HL-60/S4 treated with retinoic acid at 250 ng/mL for 4 days and 3 days (cell line): ENCODE data around the gene JMJD1C.
"Not testable (repeated sequence)": the region's sequence is repeated elsewhere in the genome, so short reads cannot be mapped to it uniquely, and the experiment has no call there.

Experiments used
- in situ Hi-C: fragments of 300-500 bp; cut with MboI; formaldehyde crosslinking; loops from 2 replicates; pipeline ENCODE4 v1.7.0; 2022; ENCODE audit warnings: low sequenced_read_pairs

Gene JMJD1C

GRCh38 chr10:63235136-63235535 lies 230.6 kb downstream of the JMJD1C start:
- in situ Hi-C loops = not testable (repeated sequence)

DNA sequence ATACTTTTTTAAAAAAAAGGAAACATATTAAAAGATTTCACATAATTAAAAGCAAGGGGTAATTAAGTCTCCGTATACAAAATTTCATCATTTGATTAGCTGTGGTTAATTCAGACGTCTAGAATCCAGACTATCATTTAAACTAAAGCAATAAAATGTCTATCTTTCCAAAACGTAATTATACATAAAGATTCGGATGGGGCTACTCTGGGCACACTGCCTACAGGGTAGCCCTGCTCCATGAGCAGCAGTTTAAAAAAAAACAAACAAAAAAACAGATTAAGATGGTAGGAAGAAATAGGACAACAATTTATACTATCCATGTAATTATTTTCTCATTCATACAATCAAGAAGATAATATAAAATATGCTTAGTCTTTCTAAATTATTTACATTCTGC lies 236.6 kb downstream of the JMJD1C start:
- in situ Hi-C loops = no loop called here

DNA sequence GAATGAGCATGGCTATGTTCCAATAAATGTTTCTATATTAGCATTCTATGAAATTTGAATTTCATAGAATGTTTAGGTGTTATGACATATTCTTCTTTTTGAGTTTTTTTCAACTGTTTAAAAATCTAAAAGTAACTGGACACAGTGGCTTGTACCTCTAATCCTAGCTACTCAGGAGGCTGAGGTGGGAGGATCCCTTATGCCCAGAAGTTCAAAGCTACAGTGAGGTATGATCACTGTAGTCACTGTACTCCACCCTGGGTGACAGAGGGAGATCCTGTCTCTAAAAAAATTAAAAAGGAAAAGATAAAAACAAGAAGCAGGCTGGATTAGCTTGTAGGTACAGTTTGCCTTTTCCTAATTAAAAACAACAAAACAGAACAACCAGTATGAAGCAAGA lies 237.5 kb downstream of the JMJD1C start:
- in situ Hi-C loops = no loop called here

DNA sequence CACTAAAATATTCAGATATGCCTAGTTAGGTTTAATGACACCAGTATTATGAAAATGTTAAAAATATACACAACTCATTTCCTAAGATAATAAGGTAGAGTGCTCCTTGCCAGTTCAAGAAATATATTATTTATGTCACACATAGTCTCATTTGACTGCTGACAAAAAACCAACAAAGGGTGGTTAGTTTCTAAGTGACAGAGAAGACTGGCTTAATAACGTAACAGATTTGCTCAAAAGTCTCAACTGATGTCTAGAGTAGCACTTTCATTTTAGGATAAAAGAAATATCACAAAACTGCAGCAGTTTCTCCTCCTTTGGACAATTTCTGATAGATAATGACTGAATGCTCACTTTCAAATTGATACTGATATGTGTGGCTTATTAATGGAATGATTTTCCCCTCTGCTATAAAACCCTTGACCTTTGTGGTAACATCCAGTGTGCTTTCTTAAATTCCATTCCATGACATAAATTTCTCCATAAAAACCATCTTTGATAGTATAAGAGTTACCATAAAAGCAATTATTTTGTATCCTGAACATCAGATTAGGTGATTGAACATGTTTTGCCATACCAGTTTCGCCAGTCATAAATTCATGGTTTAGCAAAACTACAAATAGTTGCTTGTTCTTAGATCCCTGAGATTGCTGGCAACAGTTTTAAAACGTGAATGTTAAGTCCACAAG lies 238.4 kb downstream of the JMJD1C start:
- in situ Hi-C loops = no loop called here

DNA sequence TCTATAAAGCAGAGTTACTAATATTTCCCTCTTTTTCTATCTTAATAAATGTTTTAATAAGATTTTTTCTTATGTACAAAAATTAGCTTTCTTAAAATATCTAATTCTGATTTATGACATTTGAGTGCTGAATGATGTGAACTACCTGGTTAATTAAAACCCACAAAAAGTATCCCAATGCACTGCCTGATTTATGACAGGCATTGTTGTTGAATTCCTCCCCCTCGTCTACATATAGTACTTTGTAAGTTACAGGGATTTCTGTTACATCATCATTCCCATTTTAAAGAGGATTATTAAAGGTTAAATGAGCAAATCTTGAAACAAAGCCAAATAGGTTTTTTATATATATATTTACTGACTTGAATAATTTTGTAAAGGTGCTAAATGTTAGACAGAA lies 241.5 kb downstream of the JMJD1C start:
- in situ Hi-C loops = loop anchor here (25.0 kb wide), 1 partner anchor 488 kb away; no protein-coding TSS in a partner anchor

GRCh38 chr10:63221950-63222349 lies 243.8 kb downstream of the JMJD1C start:
- in situ Hi-C loops = loop anchor here (25.0 kb wide), 1 partner anchor 490 kb away; no protein-coding TSS in a partner anchor

DNA sequence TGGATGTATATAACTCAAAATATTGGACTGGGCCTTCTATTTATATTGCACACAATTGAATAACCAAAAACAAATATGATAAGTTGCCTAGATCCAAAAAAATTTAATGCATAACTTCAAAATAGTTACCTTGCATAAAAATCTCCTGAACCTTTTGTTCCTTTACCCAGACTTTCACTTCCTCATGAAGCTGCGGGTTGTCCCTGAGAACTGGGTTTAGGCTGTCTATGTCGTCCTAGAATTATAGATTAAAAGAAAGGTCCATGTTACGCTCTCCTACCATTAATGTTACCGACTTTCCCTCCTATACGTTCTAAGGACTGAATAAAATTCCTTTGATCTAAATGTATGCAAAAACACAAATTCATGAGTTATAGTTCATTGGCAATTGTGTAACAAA lies 246.0 kb downstream of the JMJD1C start:
- in situ Hi-C loops = loop anchor here (25.0 kb wide), 1 partner anchor 493 kb away; no protein-coding TSS in a partner anchor

GRCh38 chr10:63217120-63217605 lies 248.6 kb downstream of the JMJD1C start:
- in situ Hi-C loops = loop anchor here (25.0 kb wide), 1 partner anchor 495 kb away; no protein-coding TSS in a partner anchor

GRCh38 chr10:63214571-63214970 lies 251.2 kb downstream of the JMJD1C start:
- in situ Hi-C loops = loop anchor here (25.0 kb wide), 1 partner anchor 498 kb away; no protein-coding TSS in a partner anchor

GRCh38 chr10:63213489-63213888 lies 252.3 kb downstream of the JMJD1C start:
- in situ Hi-C loops = loop anchor here (25.0 kb wide), 1 partner anchor 499 kb away; no protein-coding TSS in a partner anchor

DNA sequence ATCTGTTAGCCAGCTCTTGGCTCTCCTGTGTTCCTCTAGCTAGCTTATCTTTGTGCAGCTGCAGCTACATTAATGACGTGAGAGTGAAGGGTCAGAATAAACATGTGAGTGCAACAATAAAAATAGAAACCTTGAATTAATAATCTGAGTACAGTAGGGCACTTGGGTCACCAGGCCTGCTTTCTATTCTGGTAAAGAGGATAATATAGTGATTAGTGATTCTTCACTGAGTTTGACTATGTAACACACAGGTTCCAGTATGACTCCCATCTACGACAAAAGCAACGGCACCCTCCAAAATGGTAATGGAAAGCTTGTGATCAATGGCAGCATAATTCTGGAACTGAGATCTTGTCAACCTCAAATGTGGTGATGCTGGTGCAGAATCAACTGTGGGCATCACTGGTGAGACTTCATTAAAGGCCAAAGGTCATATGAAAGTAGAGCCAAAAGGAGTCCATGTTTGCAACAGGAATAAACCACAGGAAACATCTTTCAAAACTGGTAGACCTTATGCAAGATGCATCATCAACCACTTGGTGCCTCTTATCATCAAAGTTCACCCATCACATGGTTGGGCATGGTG lies 255.1 kb downstream of the JMJD1C start:
- in situ Hi-C loops = loop anchor here (25.0 kb wide), 1 partner anchor 502 kb away; no protein-coding TSS in a partner anchor

DNA sequence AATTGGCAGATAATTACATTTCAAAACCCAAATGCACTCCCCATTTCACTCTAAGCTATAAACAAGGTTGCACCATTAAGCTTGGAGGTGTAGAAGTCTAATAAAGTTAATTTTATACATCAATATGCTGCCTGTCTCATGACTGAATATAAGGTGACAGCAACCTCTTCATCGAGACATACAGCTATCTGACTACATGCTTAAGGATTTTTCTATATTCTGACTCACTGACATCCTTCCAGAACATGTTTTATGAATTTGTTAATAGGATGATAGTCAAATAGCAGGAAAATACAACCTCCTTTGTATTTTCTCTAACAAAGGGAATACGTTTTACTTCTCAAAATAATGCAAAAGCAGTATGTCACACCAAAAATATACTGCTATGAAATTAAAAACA lies 256.1 kb downstream of the JMJD1C start:
- in situ Hi-C loops = loop anchor here (25.0 kb wide), 1 partner anchor 503 kb away; no protein-coding TSS in a partner anchor

- in situ Hi-C loops = loop anchor here (25.0 kb wide), 1 partner anchor 503 kb away; no protein-coding TSS in a partner anchor
These were observed 256.8 kb downstream of the JMJD1C start for GRCh38 chr10:63208986-63209385.

DNA sequence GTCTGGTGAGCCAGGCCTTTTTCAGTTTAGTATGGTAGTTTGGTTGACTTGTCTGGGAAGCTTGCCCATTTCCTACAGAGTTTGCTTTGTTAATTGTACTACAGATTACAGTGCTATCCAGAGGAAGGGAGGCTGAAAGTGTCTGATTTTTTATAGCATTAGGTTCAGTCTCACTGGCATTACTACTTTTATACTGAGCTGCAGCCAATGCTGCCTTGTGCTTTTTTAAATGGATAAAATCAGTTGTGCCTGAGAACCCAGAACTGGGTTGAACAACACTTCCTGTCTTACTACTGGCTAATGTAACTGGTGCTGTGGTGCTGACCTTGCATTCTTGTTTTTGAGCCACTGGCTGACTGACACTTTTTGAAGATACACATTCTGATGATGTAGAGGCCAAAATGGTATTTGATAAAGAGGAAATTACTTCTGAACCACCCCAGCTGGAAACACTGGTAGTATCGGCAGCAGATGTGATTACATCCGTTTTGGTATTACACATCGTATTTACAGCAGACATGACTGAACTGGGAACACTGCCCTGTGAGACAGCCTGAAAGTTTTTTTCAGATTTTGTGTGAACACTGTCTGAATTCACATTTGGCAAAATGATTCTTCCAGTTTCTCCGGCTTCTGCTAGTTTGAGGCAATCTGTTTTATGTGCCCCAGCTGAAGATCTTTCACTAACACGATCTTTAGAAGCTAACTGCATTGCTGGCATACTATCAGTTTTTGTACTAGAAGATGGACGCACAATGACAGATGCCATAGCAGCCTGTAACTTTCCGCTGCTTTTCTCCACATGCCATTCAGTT lies 258.6 kb downstream of the JMJD1C start:
- in situ Hi-C loops = loop anchor here (25.0 kb wide), 1 partner anchor 505 kb away; no protein-coding TSS in a partner anchor

- in situ Hi-C loops = loop anchor here (25.0 kb wide), 1 partner anchor 506 kb away; no protein-coding TSS in a partner anchor
These were observed 259.2 kb downstream of the JMJD1C start for GRCh38 chr10:63206576-63206975.

DNA sequence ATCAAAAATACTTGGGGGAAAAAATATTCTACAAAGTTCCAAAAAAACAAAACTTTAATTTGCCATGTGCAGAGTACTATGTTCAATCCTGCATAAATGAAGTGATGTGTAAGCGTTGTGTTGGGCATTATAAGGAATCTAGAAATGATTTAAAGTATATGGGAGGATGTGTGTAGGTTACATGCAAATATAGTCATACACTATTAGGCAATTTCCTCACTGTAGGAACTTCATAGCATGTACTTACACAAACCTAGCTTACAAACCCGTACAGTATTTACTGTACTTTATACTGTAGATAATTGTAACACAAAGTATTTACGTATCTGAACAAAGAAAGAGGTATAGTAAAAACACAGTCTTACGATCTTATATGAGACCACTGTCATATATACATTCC lies 260.4 kb downstream of the JMJD1C start:
- in situ Hi-C loops = loop anchor here (25.0 kb wide), 1 partner anchor 507 kb away; no protein-coding TSS in a partner anchor

DNA sequence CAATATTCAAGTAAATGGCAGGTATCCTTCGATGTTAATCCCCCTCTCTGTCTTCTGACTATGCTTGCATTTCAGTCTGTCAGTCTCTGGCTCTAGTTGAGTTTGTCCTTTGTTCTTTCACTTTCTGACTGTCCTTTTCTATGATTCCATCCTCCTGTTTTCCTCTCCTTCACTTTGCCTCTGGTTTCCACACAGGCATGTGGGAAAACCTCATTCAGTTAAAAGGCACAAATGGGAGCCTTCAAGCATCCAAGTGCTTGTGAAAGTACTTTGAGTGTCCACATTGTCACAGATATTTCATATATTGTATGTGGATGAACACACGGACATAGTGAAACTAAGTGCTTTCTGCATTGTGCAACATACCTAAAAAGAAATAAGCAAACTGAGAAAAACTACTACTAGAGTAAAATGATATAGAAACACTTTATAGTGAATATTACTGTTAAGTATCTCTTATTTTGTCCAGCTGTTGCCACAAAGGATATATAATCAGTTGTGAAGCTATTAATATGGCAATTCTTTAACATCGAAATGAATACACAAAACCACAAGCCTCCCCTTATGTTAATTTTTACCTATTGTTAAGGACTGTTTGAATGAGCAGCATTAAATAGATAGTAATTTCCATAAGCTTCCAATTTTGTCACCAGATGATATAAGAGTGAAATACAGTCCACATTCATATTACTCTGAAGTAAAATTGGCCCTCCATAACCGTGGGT lies 260.9 kb downstream of the JMJD1C start:
- in situ Hi-C loops = loop anchor here (25.0 kb wide), 1 partner anchor 507 kb away; no protein-coding TSS in a partner anchor

- in situ Hi-C loops = loop anchor here (25.0 kb wide), 1 partner anchor 511 kb away; no protein-coding TSS in a partner anchor
These were observed 264.7 kb downstream of the JMJD1C start for GRCh38 chr10:63201118-63201517.

DNA sequence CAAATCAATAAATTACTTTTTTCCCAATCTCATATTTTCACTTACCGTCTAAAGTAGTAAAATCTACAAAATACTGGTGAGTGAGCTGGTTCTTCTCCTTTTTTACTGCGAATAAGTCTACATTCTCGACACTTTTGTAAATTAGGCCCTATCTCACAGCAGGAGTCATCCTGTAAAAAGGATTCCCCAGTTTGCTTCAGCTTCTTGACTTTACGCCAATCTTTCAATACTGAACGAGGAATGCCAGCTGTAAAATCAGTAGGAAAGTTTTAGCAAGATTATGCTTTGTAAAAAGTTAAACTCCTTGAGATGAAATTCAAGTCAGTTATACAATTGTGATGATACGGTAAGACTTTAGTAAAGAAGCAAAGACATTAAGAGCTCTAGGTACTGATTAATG lies 265.3 kb downstream of the JMJD1C start:
- in situ Hi-C loops = loop anchor here (25.0 kb wide), 1 partner anchor 512 kb away; no protein-coding TSS in a partner anchor

DNA sequence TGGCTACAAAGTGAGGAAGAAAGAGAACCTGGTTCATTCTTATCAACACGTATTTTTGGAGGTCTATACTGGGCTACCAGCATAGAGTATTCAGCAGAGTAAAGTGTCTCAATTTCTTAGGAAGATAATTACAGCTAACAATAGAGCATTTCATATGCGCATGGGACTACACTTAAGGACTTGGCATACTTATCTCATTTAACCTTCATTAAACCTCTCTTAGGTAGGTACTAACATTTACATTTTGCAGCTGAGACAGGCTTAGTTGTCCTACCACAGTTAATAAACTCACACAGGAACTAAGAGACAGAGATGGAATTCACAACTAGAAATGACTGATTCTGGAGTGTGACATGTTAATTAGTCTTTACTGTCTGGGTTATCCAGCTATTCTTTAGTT lies 266.1 kb downstream of the JMJD1C start:
- in situ Hi-C loops = loop anchor here (25.0 kb wide), 1 partner anchor 513 kb away; no protein-coding TSS in a partner anchor
